IMR-90 (cell line): ENCODE measurements around the gene MGAT4A. TPM values are rescaled to one million over a fixed set of nuclear protein-coding genes. Genes with fewer than 3 reads are reported as not detected.

Experiments used
- ATAC-seq: fragments of 200-7000 bp; cut with Tn5 transposase; 2 replicates; pipeline ENCODE4 v1.9.1; 2020; ENCODE audit warnings: low read depth, mild to moderate bottlenecking, moderate library complexity
- BruUV-seq: library from RNA; stranded (reverse); fragments of 400-500 nt; replicated peaks from 2 replicates; lab custom pipeline; 2021; lab: Mats Ljungman, UMichigan
- CTCF ChIA-PET: fragments of 300-600 bp; formaldehyde crosslinking; extraction: SDS; loops from one replicate; lab custom pipeline; 2021; ENCODE audit warnings: antibody characterized with exemption; lab: Yijun Ruan, JAX
- POLR2A ChIA-PET: fragments of 300-600 bp; sonication (Branson Sonifier 250); formaldehyde crosslinking; loops from one replicate; lab custom pipeline; 2022; ENCODE audit warnings: antibody characterized with exemption; ENCODE audit not compliant: unreplicated experiment; lab: Charles Lee
- DNase-seq: peaks from one replicate; pipeline ENCODE4 v3.0.0; 2013
- H2AFZ ChIP-seq: replicated peaks from 2 replicates; pipeline ENCODE3; 2013; ENCODE audit warnings: low read length, mild to moderate bottlenecking; ENCODE audit not compliant: poor library complexity
- H2AK5ac ChIP-seq: 2 replicates; pipeline ENCODE4 v1.6.1; 2013; ENCODE audit warnings: low read depth, low read length, inconsistent platforms
- H2AK9ac ChIP-seq: replicated peaks from 2 replicates; pipeline ENCODE3; 2013; ENCODE audit warnings: mild to moderate bottlenecking, low read depth, low read length, moderate library complexity; ENCODE audit not compliant: poor library complexity
- H2BK120ac ChIP-seq: 2 replicates; pipeline ENCODE4 v1.6.1; 2013; ENCODE audit warnings: low read depth, low read length, inconsistent platforms
- H2BK15ac ChIP-seq: 3 replicates; pipeline ENCODE4 v1.6.1; 2013; ENCODE audit warnings: low read depth, low read length, inconsistent platforms
- H2BK20ac ChIP-seq: 2 replicates; pipeline ENCODE4 v1.6.1; 2013; ENCODE audit warnings: low read depth, mild to moderate bottlenecking, inconsistent platforms, low read length, moderate library complexity
- H2BK5ac ChIP-seq: 2 replicates; pipeline ENCODE4 v1.6.1; 2013; ENCODE audit warnings: mild to moderate bottlenecking, low read depth, low read length, inconsistent platforms; ENCODE audit not compliant: poor library complexity, severe bottlenecking
- H3K14ac ChIP-seq: replicated peaks from 2 replicates; pipeline ENCODE4 v1.6.1; 2013; ENCODE audit warnings: low read depth, low read length, inconsistent platforms
- H3K18ac ChIP-seq: 2 replicates; pipeline ENCODE4 v1.6.1; 2013; ENCODE audit warnings: low read depth, low read length, control low read depth
- H3K23ac ChIP-seq: 2 replicates; pipeline ENCODE4 v1.6.1; 2013; ENCODE audit warnings: low read depth, low read length, inconsistent platforms
- H3K27ac ChIP-seq: 2 replicates; pipeline ENCODE4 v1.5.1; 2013; ENCODE audit warnings: mild to moderate bottlenecking, control low read depth, low read length; ENCODE audit not compliant: insufficient read depth
- H3K27me3 ChIP-seq: 2 replicates; pipeline ENCODE4 v1.6.1; 2013; ENCODE audit warnings: low read length; ENCODE audit not compliant: control insufficient read depth, insufficient read depth
- H3K36me3 ChIP-seq: 2 replicates; pipeline ENCODE4 v1.6.1; 2013; ENCODE audit warnings: low read length, mixed read lengths; ENCODE audit not compliant: control insufficient read depth, insufficient read depth
- H3K4ac ChIP-seq: 2 replicates; pipeline ENCODE4 v1.6.1; 2013; ENCODE audit warnings: low read depth, low read length, inconsistent platforms
- H3K4me1 ChIP-seq: 2 replicates; pipeline ENCODE4 v1.6.1; 2013; ENCODE audit warnings: low read length, mixed read lengths; ENCODE audit not compliant: control insufficient read depth, insufficient read depth
- H3K4me2 ChIP-seq: 2 replicates; pipeline ENCODE4 v1.6.1; 2013; ENCODE audit warnings: low read depth, mild to moderate bottlenecking, control low read depth, low read length, moderate library complexity
- H3K4me3 ChIP-seq: 2 replicates; pipeline ENCODE4 v1.5.1; 2013; ENCODE audit warnings: low read depth, mild to moderate bottlenecking, control low read depth, low read length, moderate library complexity; ENCODE audit not compliant: insufficient read depth
- H3K56ac ChIP-seq: 2 replicates; pipeline ENCODE4 v1.6.1; 2013; ENCODE audit warnings: low read length, inconsistent platforms; ENCODE audit not compliant: insufficient read depth; ENCODE audit errors: extremely low read depth
- H3K79me1 ChIP-seq, 2 experiments: 2 replicates each; pipeline ENCODE4 v1.6.1; 2013; ENCODE audit warnings: low read length in 2 of 2, inconsistent platforms in 1 of 2, low read depth in 1 of 2
- H3K9ac ChIP-seq: 2 replicates; pipeline ENCODE4 v1.6.1; 2013; ENCODE audit warnings: low read depth, low read length, control low read depth
- H3K9me1 ChIP-seq: 2 replicates; pipeline ENCODE4 v1.6.1; 2013; ENCODE audit warnings: low read length, inconsistent platforms; ENCODE audit not compliant: insufficient read depth
- H3K9me3 ChIP-seq: 2 replicates; pipeline ENCODE4 v1.6.1; 2013; ENCODE audit warnings: low read length; ENCODE audit not compliant: control insufficient read depth, insufficient read depth
- H4K20me1 ChIP-seq: 2 replicates; pipeline ENCODE4 v1.6.1; 2013; ENCODE audit warnings: low read length, inconsistent platforms; ENCODE audit not compliant: insufficient read depth
- H4K5ac ChIP-seq: 2 replicates; pipeline ENCODE4 v1.6.1; 2013; ENCODE audit warnings: mild to moderate bottlenecking, low read depth, low read length, control low read depth
- H4K8ac ChIP-seq, 2 experiments: 2 replicates each; pipeline ENCODE4 v1.6.1; 2013; ENCODE audit warnings: low read depth in 2 of 2, low read length in 2 of 2, control low read depth in 1 of 2, inconsistent platforms in 1 of 2
- H4K91ac ChIP-seq: 2 replicates; pipeline ENCODE4 v1.6.1; 2013; ENCODE audit warnings: low read depth, low read length, inconsistent platforms; ENCODE audit not compliant: insufficient read depth
- BHLHE40 ChIP-seq: fragments of 150-350 bp; IDR thresholded peaks from 2 replicates; pipeline ENCODE4 v1.6.1; 2016; ENCODE audit warnings: mild to moderate bottlenecking, low read depth, low read length
- CEBPB ChIP-seq: IDR thresholded peaks from 2 replicates; pipeline ENCODE4 v1.6.1; 2012; ENCODE audit warnings: low read depth, low read length, improper control_type of control experiment
- FOS ChIP-seq: fragments of 150-350 bp; IDR thresholded peaks from 2 replicates; pipeline ENCODE4 v1.6.1; 2016; ENCODE audit warnings: low read depth, low read length
- MAFK ChIP-seq: IDR thresholded peaks from 2 replicates; pipeline ENCODE4 v1.6.1; 2012; ENCODE audit warnings: low read depth, low read length, improper control_type of control experiment
- RCOR1 ChIP-seq: IDR thresholded peaks from 2 replicates; pipeline ENCODE4 v1.6.1; 2012; ENCODE audit warnings: mild to moderate bottlenecking, low read length, improper control_type of control experiment; ENCODE audit not compliant: insufficient replicate concordance
- WGBS, 2 experiments: methylation state at CpG; one replicate each; pipeline versions ENCODE4 v1.1.5 to v1.1.7; 2013; ENCODE audit warnings: missing lambda C conversion rate in 2 of 2; ENCODE audit not compliant: insufficient read length in 1 of 2; ENCODE audit errors: extremely low coverage in 2 of 2; 5-methylcytosine and 5-hydroxymethylcytosine counted together
- dilution Hi-C: fragments of 300-500 bp; cut with HindIII; formaldehyde crosslinking; loops from one replicate; pipeline ENCODE4 v1.14.3; 2018; ENCODE audit warnings: low sequenced_read_pairs; ENCODE audit not compliant: unreplicated experiment
- in situ Hi-C: fragments of 300-500 bp; cut with MboI; formaldehyde crosslinking; loops from 3 replicates; pipeline ENCODE4 v1.14.3; 2019; ENCODE audit warnings: low sequenced_read_pairs, inconsistent platforms, mixed read lengths
- intact Hi-C: fragments of 100-400 bp; cut with micrococcal nuclease; formaldehyde crosslinking; loops from 2 replicates; pipeline ENCODE4 v1.10.0; 2022
- polyA plus RNA-seq, 3 experiments: library from polyadenylated mRNA; depleted of rRNA; stranded (reverse); fragments of >200 nt; gene quantifications; 2 replicates each; pipeline ENCODE4 v1.2.3, GENCODE V29; 2012; ENCODE audit warnings: low replicate concordance in 1 of 3
- total RNA-seq: library from RNA; depleted of rRNA; stranded (reverse); fragments of >200 nt; gene quantifications from 2 replicates; pipeline ENCODE4 v1.2.3, GENCODE V29; 2012
- TF ChIP-seq, protein P1 (sequence below): fragments of 150-350 bp; IDR thresholded peaks from 2 replicates; pipeline ENCODE4 v1.6.1; 2016; ENCODE audit warnings: low read depth, mild to moderate bottlenecking, low read length, moderate library complexity, borderline replicate concordance

MGAT4A gene
- total and polyA plus RNA-seq, 2 of the 4 experiments (the other 2 are of a cell fraction) = under 0.01 TPM; not detected in 1

DNA sequence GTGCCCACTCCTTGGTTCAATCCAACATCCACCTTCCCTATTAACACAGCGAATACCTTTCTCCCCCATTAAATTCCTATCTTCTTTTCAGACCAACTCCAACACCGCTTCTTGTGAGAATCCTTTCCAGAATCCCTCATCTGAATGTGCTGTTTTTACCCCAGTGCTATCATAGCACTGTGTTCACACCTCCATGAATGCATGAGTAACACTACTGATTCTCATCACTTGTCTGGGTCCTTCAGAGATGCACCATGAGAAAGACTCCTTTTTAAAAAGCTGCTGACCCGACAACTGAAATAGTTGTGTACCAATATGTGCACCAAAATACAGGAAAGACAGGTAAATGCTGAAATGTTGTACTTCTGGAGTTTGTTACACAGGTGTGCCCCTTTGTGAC lies 18.8 kb downstream of the MGAT4A start:
- ChIA-PET CTCF (interaction anchor here (0.7 kb wide), 1 partner anchor 13 kb away, joined by 3 read pairs; no protein-coding TSS in a partner anchor), POLR2A (no interaction called here)
- WGBS, 2 experiments = 73 to 100% methylated on average over 1 to 2 of the region's 3 CpGs
- peaks cover 8% of the 10 kb centered on the region for H3K27me3 ChIP-seq
- no peaks in the 10 kb centered on the region for H3K4me1 ChIP-seq
- no peak overlapping the region for H3K14ac ChIP-seq
- H2BK20ac ChIP-seq = no peak overlapping the region
- no peak overlapping the region for H2BK15ac ChIP-seq
- no peak overlapping the region for H2AK5ac ChIP-seq
- no peak overlapping the region for H3K4me3 ChIP-seq
- H4K20me1 ChIP-seq = no peaks in the 10 kb centered on the region
- H3K4ac ChIP-seq = no peak overlapping the region
- no peak overlapping the region for H4K5ac ChIP-seq
- in situ Hi-C loops (no loop called here), intact Hi-C loops (no loop called here), dilution Hi-C loops (no loop called here)
- H3K9ac ChIP-seq = no peak overlapping the region
- no peak overlapping the region for H4K8ac ChIP-seq
- DNase-seq = no peak
- no peak overlapping the region for H3K4me2 ChIP-seq
- H3K23ac ChIP-seq = no peak overlapping the region
- H3K9me3 ChIP-seq = no peaks in the 10 kb centered on the region
- no peak overlapping the region for H3K18ac ChIP-seq
- no peaks in the 10 kb centered on the region for H3K36me3 ChIP-seq
- H3K27ac ChIP-seq = no peak overlapping the region
- TF ChIP-seq BHLHE40 (no peak), CEBPB (no peak), MAFK (no peak), FOS (no peak), RCOR1 (no peak)
- TF ChIP-seq, protein P1, sequence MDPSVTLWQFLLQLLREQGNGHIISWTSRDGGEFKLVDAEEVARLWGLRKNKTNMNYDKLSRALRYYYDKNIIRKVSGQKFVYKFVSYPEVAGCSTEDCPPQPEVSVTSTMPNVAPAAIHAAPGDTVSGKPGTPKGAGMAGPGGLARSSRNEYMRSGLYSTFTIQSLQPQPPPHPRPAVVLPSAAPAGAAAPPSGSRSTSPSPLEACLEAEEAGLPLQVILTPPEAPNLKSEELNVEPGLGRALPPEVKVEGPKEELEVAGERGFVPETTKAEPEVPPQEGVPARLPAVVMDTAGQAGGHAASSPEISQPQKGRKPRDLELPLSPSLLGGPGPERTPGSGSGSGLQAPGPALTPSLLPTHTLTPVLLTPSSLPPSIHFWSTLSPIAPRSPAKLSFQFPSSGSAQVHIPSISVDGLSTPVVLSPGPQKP = no peak
- no peak overlapping the region for H2AK9ac ChIP-seq
- no peak overlapping the region for H2BK120ac ChIP-seq
- H2AFZ ChIP-seq = no peak overlapping the region
- H3K9me1 ChIP-seq = no peaks in the 10 kb centered on the region
- no peaks in the 10 kb centered on the region for H3K79me1 ChIP-seq
- no TSS peak for BruUV-seq
- no peak overlapping the region for H2BK5ac ChIP-seq
- no peak overlapping the region for H3K56ac ChIP-seq
- H4K91ac ChIP-seq = no peak overlapping the region
- no peak for ATAC-seq
